Activated CD4-positive, CD25-positive, alpha-beta regulatory T cell treated with anti-CD3 and anti-CD28 coated beads, Interleukin-2, amount 50 U/mL, for 24 hours (primary cell): ENCODE measurements around the gene CERCAM.

Experiments used
- ATAC-seq, 2 donors: fragments of 150-1000 bp; cut with Tn5 transposase; one replicate each; pipeline ENCODE4 v1.10.0; 2021; ENCODE audit warnings: mild to moderate bottlenecking in 1 of 2, moderate library complexity in 1 of 2

Gene CERCAM, protein sequence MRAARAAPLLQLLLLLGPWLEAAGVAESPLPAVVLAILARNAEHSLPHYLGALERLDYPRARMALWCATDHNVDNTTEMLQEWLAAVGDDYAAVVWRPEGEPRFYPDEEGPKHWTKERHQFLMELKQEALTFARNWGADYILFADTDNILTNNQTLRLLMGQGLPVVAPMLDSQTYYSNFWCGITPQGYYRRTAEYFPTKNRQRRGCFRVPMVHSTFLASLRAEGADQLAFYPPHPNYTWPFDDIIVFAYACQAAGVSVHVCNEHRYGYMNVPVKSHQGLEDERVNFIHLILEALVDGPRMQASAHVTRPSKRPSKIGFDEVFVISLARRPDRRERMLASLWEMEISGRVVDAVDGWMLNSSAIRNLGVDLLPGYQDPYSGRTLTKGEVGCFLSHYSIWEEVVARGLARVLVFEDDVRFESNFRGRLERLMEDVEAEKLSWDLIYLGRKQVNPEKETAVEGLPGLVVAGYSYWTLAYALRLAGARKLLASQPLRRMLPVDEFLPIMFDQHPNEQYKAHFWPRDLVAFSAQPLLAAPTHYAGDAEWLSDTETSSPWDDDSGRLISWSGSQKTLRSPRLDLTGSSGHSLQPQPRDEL

DNA sequence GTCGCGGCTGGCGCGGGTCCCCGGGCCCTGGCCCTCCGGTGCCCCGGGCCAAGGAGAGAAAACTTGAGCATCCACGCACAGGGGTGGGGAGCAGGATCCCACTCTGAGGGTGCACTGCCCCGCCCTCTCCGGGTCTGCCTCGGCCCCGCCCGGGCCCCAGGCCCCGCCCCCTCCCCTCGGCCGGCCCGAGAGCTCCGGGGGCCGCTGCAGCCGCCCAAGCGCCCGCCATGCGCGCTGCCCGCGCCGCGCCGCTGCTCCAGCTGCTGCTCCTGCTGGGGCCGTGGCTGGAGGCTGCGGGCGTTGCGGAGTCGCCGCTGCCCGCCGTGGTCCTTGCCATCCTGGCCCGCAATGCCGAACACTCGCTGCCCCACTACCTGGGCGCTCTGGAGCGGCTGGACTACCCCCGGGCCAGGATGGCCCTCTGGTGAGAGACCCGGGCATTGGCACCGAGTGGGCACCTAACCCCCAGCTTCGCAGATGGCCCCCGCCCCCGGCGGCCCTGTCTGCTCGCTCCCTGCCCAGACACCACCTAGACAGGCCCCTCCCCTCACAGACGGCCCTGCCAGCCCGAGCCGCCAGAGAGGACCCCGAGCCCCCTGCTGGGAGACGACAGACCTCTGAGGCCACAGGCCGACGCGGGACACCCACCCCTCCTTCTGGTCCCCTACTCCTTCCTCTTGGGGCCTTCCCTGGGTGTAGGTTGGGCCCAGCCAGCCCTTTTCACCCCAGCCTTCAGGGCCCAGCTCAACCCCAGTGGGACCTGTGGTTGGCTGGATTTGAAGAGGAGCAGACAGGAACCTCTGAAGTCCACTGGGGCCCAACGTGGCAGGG lies at the start of gene CERCAM:
CERCAM (plus strand) TSS at position 207 of the 831 bp plus-strand sequence; CDS start at position 228, 21 bp downstream.
- ATAC-seq, result peak; percentile 73 to 75

DNA sequence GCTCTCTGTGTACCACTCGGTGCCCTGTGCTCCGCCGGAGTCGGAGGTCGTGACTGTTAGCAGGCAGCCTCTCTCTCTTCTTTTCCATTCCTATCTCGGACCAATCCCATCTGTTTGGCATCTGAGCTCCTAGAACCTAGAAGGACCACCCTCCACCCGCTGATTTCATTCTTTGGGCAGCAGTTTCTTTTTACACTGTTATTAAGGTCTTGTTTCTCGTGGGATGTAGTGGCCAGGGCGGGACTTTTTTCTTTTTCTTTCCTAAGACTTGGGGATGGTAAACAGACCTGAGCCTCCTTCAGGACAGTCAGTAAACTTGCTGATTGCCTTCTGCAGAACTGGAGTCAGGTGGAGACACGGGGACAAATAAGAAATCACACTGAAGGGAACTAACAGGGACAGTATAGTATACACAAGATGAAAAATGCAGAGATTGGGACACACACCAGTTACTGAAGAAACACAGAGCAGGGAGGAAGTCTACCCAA lies 49.0 kb upstream of the CERCAM start:
- peak in 1 of 2 donors; percentile 42 for ATAC-seq

DNA sequence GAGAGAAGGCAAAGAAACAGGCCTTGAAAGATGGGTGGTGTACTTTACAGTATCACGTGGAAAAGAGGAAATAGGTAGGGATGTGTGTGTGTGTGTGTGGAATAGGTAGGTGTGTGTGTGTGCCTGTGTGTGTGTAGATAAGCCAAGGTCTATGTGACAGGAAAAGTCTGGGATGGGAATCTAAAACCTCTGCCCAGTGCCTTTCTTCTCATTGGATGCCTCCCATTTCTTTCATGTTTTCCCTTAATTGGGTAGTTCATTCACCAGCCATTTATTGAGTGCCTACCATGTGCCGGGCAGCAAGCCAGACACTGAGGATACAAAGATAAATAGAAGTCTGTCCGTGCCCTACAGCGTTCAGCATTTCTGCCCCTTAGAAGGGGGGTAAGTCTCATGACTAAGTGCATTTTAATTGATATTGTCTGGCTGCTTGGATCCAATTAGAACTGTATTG lies 48.4 kb upstream of the CERCAM start:
- no peak for ATAC-seq

DNA sequence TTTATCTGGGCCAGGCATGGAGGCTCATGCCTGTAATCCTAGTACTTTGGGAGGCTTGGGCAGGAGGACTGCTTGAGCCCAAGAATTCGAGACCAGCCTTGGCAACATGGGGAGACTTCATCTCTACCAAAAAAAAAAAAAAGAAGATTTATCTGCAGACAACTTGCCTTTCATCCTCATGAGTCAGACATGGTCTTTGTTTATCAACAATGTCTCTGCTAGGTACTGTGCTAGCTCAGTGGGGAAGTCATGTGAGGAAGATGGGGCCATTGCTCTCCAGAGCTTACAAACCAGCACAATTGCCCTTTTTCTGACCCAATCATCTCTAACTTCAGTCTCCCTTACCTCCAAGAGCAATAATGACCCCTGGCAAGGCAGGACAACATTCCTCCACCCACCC lies 47.9 kb upstream of the CERCAM start:
- no peak for ATAC-seq

DNA sequence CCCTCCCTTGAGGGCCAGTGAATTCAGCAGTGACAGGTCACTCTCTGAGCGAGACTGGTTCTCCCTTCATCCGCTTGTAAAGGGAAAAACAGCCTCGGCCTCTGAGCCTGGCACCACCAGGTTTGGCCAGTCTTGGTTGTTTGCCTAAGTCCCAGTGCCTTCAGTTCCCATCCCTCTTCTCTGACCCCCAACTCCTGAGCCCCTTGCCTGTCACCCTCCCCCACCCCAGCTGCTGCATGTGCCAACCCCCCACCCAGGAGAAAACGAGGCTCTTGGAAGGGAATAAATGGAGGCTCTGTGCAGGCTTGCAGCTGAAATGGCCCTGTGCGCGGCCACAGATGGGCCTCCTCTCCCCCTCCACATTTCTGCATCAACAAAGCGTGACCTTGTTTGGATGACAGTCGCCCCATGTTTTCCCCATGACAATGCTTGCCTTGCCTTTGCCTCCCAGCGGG lies 46.4 kb upstream of the CERCAM start:
- ATAC-seq, result no peak

DNA sequence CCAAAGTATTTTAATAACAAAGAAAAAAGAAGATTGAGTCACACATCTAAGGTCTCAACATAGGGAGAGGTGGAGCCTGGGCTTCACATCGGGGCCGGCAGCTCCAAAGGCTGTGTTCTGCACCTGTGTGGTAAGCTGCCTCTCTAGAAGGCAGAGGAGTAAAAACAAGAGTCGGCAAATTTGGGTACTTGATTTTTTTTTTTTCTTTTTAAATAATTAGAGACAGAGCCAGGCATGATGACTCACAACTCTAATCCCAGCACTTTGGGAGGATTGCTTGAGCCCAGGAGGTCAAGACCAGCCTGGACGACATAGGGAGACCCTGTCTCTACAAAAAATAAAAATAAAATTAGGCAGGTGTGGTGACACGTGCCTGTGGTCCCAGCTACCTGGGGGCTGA lies 44.8 kb upstream of the CERCAM start:
- ATAC-seq, result no peak

DNA sequence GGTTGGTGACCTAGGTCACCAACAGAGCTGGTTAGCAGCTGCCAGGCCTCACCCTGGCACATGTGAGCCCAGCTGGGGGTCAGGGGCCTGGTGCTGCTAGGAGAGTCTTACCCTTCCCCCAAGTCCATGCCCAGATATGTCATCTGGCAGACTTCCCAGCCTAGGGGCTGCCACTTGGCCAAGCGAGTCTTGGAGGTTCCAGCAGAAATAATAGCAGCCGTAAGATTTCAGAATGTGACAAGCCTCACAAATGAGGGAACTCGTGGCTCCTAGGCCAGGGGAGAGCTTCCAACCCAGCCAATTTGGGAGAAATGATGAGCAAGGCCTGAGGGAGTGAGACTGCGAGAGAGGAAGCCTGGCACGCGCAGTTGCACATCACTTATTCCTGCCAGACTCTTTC lies 38.4 kb upstream of the CERCAM start:
- ATAC-seq, result no peak

DNA sequence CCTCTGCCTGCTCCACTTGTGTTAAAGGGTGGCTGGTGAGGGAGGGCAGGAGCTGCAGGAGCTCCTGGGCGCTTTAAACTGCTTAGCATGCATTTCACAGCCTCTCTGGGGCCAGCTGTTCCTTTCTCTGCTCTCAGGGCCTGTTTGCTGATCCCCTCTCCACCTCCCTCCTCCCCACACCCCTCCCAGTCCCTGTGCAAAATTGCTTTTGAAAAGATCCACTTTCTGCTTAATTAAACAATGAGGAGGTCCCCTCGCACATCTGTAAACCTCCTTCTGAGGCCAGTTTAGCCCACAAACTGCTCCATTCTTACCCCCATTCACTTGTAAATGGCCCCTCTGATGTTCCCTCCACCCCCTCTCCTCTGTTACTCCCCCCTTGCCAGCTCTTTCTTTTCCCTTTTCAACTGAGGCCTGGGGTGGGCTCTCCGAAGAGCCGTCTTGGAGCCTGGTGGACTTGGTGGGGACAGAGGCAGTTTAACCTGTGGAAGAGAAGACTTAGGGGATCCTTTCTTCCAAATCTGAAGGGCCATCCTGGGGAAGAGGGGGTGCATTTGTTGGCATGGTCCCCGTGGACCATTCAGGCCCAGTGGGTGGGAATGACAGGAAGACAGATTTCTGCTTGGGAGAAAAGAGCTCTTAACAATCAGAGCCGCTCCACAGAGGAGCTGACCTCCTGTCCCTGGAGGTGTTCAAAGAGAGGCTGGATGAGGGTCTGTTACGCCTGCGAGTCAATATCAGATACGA lies 37.5 kb upstream of the CERCAM start:
- ATAC-seq, result no peak

DNA sequence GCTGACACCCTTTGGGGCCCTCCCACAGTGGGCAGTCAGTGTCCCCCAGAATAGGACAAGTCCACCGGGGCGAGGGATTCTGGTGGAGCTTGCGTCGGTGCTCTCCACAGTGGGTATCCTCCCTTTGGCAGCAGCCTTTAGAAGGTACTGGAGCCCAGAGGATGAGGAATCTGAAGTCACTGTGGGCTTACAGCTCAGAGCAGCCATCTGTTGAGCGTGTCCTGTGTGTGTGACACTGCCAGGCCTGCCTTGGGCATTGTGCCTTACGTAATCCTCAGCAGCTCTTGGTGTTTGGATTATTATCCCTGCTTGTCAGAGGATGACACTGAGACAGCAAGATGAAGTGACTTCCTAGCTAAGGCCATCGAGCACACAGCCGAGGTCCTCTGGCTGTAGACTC lies 36.9 kb upstream of the CERCAM start:
- no peak for ATAC-seq

DNA sequence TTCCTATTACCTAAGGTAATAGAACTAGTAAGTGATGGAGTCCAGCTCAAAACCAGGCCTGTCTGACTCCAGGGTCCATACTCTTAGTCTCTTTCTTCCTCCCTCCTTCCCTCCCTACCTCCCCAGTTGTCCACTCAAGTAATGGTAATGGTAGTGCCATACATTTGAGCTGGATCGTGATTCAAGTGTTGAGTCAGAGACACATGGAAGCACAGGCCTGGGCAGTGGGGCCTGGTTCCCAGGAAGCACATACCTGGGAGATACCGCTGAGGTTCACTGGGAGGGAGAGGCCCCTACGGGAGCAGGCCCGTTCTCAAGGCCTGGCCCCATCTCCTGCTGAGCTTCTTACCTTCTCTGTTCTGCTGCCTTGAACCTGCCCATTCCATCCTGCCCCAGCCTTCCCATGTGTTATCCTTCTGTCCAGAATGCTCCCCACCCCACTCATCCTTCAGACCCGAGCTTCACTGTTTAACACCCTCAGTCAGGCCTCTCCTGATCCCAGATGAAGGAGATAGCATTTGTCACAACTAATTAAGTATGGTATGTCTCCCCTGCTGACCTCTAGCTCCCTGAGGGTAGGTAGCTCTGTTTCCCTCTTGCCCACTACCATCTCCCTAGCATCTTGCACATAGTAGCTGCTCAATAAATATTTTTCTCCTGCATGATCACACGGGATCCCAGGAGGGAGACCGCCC lies 35.7 kb upstream of the CERCAM start:
- ATAC-seq, result no peak

DNA sequence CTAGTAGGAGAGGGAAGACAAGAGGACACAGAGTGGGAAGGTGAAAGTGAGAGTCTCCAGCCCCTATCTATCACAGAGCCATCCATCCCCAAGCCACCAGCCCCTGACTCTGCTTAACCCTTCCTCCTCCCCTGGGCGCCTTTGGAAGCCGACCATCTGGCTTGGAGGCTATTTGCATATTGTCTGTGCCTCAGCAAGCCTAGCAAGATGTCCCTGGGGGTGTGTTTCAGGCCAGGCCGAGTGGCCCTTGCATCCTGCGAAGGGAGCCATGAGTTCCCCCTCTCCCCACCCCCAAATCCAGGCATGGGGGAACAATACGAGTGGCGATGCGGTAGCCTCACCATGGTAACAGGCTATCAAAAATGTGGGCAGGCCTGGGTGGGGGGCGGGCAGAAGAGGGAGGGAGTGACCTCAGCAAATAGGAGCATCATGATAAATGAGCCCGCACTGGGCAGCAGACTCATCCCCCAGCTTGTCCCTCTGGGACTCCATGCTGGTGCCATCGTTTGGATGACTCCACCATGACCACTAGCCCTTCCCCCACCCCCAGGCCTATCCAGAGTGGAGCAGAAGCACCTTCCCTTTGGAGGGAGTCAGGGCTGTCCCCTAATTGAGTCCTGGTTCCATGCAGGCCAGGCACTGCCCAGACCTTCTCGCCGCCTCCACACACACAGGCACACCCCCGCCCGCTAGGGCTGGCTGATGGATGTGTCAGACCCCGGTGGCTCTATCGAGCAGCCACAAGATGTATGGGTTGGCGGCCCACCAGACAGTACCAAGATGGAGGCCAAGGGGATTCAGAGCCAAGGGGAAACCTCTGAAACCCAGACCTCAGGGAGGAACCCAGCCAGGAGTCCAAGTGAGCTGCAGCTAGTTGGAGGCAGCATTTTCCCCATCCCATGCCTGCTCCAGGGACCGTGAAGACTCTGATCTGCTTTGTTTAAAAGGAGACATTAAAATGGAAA lies 34.9 kb upstream of the CERCAM start:
- no peak for ATAC-seq

DNA sequence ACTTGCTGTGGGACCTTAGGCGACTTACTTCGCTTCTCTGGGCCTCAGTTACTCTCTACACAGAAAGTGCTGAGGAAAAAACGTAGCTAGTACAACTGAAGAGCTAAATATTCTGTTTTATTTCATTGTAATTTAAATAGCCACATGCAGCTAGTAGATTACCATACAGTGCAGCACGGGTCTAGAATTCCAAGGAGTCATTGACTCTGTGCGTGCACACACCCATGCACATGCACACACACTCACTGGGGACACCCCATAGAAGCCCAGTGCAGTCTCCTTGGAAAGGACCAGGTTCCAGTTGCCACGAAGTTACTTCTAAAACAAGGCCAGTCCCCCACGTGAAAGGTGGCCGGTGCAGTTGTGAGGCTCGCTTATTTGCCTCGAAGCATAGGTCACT lies 32.5 kb upstream of the CERCAM start:
- ATAC-seq, result no peak

DNA sequence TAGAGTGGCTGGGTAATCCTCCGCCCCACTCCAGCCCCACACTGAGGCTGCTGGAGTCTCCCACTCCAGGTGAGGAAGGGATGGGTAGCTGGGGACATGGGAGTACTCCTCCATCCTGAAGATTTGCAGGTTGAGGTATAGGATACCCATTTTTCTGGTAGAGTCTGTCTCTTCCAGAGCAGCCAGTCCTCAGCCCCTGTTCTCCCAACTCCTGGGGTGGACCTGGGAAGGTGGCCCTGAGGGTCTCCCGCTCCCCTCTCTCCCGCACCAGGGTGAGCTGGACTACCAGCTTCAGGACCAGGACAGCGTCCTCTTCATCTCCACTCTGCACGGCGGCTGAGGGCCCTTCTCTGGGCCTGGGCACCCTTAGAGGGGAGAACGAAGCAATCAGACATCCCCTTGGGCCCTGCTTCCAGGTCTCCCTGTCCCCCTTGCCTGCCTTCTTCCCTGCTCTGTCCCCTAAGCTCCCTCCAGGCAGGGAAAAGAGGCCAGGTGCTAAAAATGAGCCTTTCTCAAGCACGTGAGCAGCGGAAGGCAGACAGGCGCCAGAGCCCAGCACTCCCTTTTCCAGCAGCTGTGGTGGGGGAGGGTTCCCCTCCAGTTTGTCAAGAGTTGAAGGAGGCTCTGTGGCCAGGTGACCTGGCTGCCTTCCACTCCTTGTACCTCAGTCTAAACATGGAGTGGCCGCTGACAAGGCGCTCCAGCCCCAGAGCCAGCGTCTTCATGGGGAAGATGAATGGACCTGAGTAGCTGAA lies 31.1 kb upstream of the CERCAM start:
- ATAC-seq, result no peak

DNA sequence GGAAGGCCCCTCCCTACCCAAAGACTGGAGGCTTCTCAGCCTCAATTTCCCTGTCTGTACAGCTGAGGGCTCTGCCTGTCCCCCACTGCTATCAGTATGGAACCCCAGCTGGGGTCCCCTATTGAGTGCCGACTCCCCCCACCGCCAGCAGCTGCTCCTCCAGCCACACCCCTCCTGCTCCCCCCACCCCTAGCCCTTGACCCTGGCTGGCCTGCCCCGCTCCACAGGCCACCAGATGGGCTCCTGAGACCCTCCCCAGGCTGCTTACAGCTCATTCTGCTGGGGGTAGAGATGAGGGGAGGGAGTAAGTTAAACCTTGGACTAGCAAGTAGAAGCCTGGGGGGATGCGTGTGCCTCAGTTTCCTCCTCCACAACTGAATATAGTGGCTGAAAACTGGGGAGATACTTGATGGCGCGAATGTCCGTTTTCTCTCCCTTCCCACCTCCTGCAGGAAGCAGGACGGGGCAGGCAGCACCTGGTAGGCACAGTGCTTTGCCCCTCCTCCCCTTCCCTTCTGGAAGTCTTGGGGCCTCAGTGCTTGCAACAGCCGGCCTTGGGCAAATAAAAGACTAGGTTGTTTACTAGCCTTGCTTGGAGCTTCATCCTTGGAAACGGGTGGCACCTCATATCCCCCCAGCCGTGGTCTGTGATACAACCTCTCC lies 30.4 kb upstream of the CERCAM start:
- ATAC-seq, result no peak

DNA sequence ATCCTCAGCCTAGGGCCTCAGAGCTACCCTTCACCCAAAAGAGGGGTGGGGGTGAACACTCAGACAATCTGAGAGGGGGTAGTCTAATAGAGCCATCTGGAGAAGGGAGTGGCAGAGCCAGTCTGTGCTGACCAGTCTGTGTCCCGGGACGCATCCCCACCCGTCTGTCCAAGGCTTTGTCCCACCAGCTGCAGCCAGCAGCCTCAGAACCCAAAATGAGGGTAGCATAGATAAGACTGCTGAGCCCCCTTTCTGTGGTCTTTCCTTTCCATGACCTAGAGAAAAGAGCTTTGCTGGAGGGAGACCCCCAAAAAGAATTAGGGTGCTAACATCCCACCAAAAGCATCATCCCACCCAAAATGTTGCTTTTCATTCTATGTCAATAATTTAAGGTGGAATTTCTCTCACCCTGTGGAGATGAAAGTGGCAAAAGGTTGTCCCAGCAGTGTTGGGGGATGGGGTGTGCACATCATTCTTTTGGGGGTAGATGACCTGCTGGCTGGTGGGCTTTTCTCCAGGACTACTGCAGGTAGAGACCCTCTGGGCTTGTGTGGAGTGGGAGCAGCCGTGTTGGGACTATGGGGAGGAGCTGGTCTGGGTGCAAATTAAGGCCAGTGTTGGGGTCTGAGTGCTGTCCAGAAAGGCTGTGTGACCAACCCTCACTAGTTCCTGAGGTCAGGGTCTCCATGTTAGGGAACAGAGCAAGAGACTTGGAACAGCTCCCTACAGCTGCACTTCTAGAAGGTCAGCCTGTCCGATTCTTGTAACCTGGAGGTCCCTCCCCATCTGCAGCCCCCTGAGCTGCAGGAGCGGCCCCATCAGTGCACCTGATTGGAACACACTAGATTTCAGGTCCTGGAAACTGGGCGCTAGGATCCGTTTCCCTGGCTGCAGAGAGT lies 29.6 kb upstream of the CERCAM start:
- no peak for ATAC-seq

DNA sequence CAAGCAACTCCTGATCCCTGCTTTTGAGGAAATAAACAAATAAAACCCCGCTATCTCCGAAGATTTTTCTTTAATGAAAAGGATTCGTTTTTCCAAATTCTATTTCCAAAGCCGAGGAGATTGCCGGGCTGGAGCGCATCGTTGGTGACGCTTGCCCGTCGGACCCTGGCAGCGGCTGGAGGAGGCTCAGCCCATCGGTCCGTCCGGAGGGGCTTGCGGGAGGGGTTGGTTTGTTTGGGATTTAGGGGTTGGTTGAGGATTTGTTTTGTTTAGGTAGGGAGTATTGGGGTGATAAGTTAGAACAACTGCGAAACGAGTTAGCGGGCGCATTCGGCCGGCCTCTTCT lies 28.7 kb upstream of the CERCAM start:
- ATAC-seq, result no peak

DNA sequence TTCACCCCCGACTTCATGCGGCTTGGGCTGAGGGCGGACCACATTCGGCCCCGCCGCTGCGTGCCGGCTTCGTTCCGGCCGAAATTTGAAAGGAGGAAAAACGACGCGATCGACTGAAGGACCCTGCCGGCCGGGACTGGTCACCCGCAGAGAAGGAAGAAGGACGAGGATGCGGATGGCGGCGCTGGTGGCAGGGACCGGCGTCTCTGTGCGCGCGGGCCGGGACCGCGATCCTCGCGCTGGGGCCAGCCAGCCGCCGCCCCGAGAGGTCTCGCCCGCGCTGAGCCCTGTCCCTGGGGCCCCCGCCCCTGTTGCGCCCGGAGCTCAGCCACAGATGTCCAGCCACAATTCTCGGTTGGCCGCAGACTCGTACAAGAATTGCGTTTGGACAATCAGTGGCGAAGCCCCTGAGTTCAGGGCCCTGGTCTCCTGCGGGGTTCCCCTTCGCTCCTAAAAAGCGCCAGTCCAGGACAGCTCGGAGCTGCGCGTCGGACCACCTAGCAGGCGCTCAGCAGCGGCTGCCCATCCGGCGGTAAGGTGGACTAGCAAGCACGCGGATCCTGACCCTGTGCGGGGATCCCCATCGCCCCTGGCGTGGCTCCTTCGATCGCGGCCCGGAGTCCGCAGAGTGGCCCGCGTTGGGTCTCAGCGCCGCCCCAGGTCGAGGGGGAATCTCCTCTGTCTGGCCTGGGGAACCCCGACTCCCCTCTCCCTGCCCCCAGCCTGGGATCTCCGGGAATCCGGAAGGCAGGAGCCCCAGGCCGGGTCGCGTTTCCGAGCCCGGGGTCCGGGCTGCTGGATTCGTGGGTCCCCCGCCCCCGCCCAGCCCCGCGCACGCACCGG lies 28.1 kb upstream of the CERCAM start:
- ATAC-seq, result no peak
